Stimulated activated CD4-positive, alpha-beta T cell treated with anti-CD3 and anti-CD28 coated beads, Interleukin-1b, Interleukin-23, amount 100 ng/mL, for 1 hour (primary cell): ENCODE measurements around the gene RNU6-9.
"Not testable (repeated sequence)": the region's sequence is repeated elsewhere in the genome, so short reads cannot be mapped to it uniquely, and the experiment has no call there.

Source experiments
- DNase-seq, 2 donors: peaks; one replicate each; pipeline ENCODE4 v3.0.0-alpha.2; 2020; ENCODE audit warnings: low read depth in 2 of 2

Gene RNU6-9

GRCh38 chr19:892894-893689 lies at the start of gene RNU6-9, which contains the start of gene MED16:
Gene RNU6-9, plus strand, starts transcription at chr19:893484.
Gene MED16, minus strand, starts transcription at chr19:893187. Its CDS starts 2,056 bp downstream, at chr19:891131.
- peak; percentile 73 for DNase-seq

GRCh38 chr19:843836-844545 lies 49.3 kb upstream of the RNU6-9 start:
- DNase-seq, result no peak

- no peak for DNase-seq
Observed at GRCh38 chr19:844546-844971, 48.7 kb upstream of the RNU6-9 start.

GRCh38 chr19:845707-846521 lies 47.4 kb upstream of the RNU6-9 start:
- no peak for DNase-seq

- DNase-seq, result no peak
Observed at GRCh38 chr19:848386-848921, 44.8 kb upstream of the RNU6-9 start.

- DNase-seq, result not testable (repeated sequence)
Observed at GRCh38 chr19:849195-849594, 44.1 kb upstream of the RNU6-9 start.

GRCh38 chr19:850221-850978 lies 42.9 kb upstream of the RNU6-9 start:
- no peak for DNase-seq

GRCh38 chr19:850979-851335 lies 42.3 kb upstream of the RNU6-9 start:
- no peak for DNase-seq

GRCh38 chr19:852136-853013 lies 40.9 kb upstream of the RNU6-9 start, which contains the start of gene ELANE:
Gene ELANE, plus strand, starts transcription at chr19:852303. Its CDS starts 26 bp downstream, at chr19:852329.
- DNase-seq, result no peak

GRCh38 chr19:853014-853585 lies 40.2 kb upstream of the RNU6-9 start:
- DNase-seq, result no peak

GRCh38 chr19:853614-854220 lies 39.6 kb upstream of the RNU6-9 start:
- DNase-seq, result not testable (repeated sequence)

- no peak for DNase-seq
Observed at GRCh38 chr19:854549-854948, 38.7 kb upstream of the RNU6-9 start.

GRCh38 chr19:855142-855541 lies 38.1 kb upstream of the RNU6-9 start:
- no peak for DNase-seq

GRCh38 chr19:855566-856120 lies 37.6 kb upstream of the RNU6-9 start:
- no peak for DNase-seq

- no peak for DNase-seq
Observed at GRCh38 chr19:858284-858683, 35.0 kb upstream of the RNU6-9 start.

- no peak for DNase-seq
Observed at GRCh38 chr19:858868-859843, 34.1 kb upstream of the RNU6-9 start, which contains the start of gene CFD. Gene CFD, plus strand, starts transcription at chr19:859664. Its CDS starts 26 bp downstream, at chr19:859690.

GRCh38 chr19:861141-861755 lies 32.0 kb upstream of the RNU6-9 start:
- DNase-seq, result no peak
